Measurements from ENCODE around the gene RAB18.
A peak's percentile ranks its signal among the peaks of the same experiment; 100 is the strongest.
"Not testable (repeated sequence)": the region's sequence is repeated elsewhere in the genome, so short reads cannot be mapped to it uniquely, and the experiment has no call there.

RAB18 gene

DNA sequence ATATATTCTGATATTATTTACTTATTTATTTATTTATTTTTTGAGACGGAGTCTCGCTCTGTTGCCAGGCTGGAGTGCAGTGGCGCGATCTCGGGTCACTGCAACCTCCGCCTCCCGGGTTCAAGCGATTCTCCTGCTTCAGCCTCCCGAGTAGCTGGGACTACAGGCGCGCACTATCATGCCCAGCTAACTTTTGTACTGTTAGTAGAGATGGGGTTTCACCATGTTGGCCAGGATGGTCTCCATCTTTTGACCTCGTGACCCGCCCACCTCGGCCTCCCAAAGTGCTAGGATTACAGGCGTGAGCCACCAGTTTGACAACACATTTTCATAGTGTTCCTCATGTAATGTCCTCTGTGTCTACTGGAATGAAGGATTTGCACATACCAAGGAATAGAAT, 1.4 kb downstream of the RAB18 start:
- DNase-seq, result not testable (repeated sequence)

- DNase-seq, result no peak
Measured at GRCh38 chr10:27506280-27506679, 2.2 kb downstream of the RAB18 start.

DNA sequence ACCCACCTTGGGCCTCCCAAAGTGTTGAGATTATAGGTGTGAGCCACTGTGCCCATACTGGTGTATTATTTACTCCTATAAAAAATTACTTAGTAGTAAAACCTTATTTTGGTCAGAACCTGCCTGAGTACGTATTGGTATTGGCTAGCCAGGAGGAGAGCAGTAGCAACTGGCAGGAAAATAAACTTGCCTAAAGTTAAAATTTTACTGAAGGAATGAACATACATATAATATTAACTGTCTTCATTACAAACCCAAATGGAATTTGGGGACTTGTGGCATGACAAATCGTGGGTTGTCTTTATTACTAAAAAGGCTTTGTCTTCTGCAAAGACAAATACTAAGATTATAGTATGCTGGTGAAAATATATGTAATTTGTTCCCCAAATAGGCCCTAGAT, 8.4 kb downstream of the RAB18 start:
- DNase-seq, result no peak

GRCh38 chr10:27513451-27514191, 9.5 kb downstream of the RAB18 start:
- DNase-seq, result no peak

- DNase-seq, result no peak
Measured at GRCh38 chr10:27514243-27514642, 10.1 kb downstream of the RAB18 start.

- no peak for DNase-seq
Measured at GRCh38 chr10:27518261-27518660, 14.2 kb downstream of the RAB18 start.

GRCh38 chr10:27525819-27526218, 21.7 kb downstream of the RAB18 start:
- no peak for DNase-seq

DNA sequence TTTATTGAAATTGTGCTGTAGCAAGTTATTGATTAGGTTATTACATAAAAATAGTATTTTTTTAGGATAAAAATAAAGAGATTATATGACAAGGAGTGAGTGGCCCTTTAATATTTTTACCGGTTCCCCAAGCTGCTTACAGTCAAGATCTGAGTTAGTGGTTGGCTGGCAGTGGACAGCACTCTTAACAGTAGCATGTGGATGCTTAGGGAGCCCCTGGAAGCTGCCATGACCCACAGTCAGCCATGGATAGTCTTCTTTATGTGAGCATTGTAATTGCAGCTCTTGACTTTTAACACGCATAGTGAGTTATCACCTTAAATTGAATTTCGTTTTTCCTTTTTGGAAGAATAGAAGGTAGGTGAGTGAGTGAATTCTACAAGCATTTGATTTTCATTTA, 22.1 kb downstream of the RAB18 start:
- no peak for DNase-seq

- no peak for DNase-seq
Measured at GRCh38 chr10:27527666-27528295, 23.7 kb downstream of the RAB18 start.

GRCh38 chr10:27529010-27529783, 25.1 kb downstream of the RAB18 start:
- DNase-seq, result no peak

- DNase-seq, result no peak
Measured at GRCh38 chr10:27530477-27530876, 26.4 kb downstream of the RAB18 start.

DNA sequence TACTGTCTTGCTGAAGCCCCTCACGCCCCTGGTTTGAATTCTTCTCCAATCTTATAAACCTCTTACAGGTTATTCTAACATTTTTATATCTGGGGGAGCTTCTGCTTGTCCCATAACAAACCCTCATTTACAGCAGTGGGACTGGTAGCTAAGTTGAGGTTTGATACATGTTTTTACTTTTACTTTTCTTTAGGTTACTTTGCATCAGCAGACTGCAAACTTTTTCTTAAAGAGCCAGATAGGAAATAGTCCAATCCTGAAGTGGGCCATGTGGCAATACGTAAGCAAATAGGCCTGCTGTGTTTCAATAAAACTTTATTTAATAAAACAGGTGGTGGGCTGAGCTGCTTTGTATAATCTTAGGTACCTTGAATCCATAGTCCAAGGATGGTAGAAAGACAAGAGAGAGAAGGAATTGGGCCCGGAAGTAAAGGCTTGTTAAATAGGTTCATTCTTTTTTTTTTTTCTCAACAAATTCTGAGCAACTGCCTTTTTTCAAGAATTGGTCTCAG, 27.3 kb downstream of the RAB18 start:
- no peak for DNase-seq

- DNase-seq, result no peak
Measured at GRCh38 chr10:27534161-27534700, 30.1 kb downstream of the RAB18 start.

- no peak for DNase-seq
Measured at GRCh38 chr10:27535317-27535716, 31.2 kb downstream of the RAB18 start.

- no peak for DNase-seq
Measured at GRCh38 chr10:27536437-27536836, 32.3 kb downstream of the RAB18 start.

DNA sequence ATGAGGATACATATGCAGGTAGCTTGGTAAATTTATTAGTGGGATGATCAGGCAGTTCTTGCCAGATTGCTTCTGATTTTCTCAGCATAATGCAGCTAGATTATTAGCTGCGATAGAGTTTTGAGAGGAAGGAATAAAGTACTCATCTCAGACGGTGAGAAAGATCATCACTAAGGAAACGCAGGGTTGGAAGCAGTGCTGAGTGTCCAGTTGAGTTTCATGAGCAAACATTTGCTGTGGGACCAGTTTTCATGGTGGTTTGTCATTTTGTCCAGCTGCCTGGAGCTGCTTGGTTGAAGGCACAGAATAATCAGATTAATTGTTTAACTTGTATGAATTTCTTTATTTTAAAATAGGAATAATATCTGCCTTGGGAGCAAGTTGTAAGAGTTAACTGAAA, 33.1 kb downstream of the RAB18 start:
- DNase-seq, result no peak

DNA sequence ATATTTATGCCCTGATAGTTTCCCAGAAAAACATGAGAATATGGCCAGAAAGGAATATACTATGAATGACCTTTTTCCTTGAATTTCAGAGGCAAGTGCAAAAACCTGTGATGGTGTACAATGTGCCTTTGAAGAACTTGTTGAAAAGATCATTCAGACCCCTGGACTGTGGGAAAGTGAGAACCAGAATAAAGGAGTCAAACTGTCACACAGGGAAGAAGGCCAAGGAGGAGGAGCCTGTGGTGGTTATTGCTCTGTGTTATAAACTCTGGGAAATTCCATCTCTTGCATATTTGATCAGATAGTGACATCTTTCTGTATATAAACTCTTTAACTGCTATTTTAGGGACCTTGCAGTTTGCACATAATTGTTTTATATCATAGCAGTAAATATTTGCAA, 33.7 kb downstream of the RAB18 start:
- DNase-seq, result no peak

DNA sequence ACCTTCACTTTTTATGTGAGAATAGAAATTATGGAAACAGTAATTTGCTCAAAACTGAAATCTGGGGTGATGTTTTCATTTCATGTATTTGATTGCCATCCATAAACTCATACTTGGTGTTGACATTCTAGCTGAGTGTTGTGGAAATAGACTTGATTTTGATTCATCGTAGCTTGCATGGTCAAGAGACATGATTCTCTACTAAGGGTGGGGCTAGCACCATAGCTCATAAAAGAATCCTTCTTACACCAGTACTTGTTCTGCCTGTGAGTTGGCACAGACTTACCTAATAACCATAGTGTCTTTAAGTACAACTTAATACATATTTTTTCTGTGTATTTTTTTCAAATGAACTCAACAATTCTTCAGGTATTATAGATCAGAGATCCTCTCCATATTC, 36.6 kb downstream of the RAB18 start:
- DNase-seq, result no peak

GRCh38 chr10:27541796-27542729, 38.0 kb downstream of the RAB18 start:
- peak; percentile 16 for DNase-seq

DNA sequence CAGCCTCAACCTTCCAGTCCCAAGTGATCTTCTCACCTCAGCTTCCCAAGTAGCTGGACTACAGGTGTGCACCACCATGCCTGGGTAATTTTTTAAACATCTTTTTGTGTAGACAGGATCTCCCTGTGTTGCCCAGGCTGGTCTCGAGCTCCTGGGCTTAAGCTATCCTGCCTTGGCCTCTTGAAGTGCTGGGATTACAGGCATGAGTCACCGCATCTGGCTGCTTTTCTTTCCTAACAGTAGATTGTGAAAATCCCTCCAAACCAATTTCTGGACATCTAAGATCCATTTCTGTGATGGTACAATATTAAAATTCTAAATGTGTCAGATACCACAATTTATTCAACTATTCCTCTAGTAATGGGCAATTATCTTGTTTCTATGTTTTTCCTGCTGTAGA, 38.7 kb downstream of the RAB18 start:
- no peak for DNase-seq

DNA sequence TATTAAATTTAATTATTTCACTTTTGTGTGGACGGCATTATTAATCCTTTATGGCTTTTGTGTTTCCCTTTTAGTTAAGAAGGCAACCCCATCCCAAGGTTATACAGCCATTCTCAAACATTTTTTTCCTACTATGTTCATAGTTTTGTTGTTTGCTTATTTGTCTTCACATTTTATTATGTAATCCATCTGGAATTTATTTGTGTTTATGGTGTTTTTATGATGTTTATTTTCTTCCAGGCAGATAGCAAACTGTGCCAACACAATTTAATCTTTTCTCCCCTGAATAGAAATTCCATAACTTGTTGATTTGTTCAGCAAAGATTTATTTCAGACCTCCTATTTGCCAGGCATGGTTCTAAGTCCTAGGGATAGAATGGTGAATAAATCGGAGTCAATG, 42.9 kb downstream of the RAB18 start:
- DNase-seq, result no peak

DNA sequence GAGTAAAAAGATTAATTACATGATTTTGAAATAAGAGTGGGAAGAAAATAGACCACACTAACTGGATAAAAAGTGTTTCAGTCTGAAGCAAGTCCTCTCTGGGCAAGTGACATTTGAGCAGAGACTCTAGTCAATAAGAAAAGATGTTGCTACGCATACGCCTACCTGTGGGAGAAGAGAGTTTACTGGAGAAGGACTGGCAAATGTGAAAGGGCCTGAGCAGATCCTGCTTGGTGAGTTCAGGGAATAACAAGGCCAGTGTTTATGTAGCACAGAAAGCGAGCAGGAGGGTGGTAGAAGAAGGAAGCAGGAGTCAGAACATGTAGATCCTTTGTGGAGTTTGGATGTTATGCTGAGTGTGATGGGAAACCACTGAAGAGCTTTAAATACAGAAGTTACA, 43.4 kb downstream of the RAB18 start:
- no peak for DNase-seq
